Midbrain (tissue), 1 donor: ENCODE data around the gene SLC6A16.
"Not testable (repeated sequence)": the region's sequence is repeated elsewhere in the genome, so short reads cannot be mapped to it uniquely, and the experiment has no call there.

Experiments
- DNase-seq: peaks from one replicate; lab custom pipeline; 2025; lab: John Stamatoyannopoulos, UW

Gene SLC6A16

DNA sequence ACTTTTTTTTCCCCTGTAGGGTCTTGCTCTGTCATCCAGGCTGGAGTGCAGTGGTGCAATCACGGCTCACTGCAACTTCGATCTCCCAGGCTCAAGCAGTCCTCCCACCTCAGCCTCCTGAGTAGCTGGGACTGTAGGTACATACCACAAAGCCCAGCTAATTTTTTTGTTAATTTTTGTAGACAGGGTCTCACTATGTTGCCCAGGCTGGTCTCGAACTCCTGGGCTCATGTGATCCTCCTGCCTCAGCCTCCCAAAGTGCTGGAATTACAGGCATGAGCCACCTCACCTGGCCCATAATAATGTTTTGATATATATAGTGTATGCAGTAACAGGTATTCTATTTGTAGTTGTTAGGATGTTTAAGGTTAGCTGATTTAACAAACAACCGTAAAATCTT lies 6.2 kb upstream of the SLC6A16 start:
- DNase-seq, result not testable (repeated sequence)

DNA sequence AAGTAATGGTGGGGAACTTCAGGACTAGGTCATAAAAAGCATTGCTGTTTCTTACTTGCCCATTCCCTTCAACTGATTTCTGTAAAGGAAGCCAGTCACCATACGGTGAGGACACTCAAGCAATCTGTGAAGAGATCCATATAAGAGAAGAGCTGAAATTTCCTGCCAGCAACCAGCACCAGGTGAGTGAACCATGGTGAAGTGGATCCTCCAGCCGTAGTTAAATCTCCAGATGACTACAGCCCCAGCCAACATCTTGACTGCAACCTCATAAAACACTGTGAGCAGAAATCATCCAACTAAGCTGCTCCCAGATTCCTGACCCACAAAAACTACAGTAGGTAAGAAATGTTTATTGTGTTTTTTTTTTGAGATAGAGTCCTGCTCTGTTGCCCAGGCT lies 3.8 kb upstream of the SLC6A16 start:
- DNase-seq, result no peak

DNA sequence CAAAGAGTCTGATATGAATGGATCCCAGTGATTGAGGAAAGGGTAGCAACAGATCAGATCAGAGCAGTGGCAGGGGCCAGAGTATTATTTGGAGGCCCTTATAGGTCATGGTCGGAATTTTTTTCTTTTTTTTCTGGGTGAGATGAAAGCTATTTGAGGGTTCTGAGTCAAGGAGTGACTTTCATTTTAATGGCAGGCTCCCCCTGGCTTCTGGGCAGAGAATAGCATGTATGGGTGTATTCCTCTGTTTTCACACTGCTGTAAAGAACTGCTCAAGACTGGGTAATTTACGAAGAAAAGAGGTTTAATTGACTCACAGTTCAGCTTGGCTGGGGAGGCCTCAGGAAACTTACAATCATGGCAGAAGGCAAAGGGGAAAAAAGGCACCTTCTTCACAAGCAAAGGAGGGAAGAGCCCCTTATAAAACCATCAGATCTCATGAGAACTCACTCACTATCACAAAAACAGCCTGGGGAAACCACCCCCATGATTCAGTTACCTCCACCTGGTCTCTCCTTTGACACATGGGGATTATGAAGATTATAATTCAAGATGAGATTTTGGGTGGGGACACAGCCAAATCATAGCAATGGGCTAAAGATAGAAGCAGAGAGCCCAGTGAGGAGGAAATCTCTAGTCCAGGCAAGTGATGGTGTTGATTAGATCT lies 3.0 kb upstream of the SLC6A16 start:
- no peak for DNase-seq

DNA sequence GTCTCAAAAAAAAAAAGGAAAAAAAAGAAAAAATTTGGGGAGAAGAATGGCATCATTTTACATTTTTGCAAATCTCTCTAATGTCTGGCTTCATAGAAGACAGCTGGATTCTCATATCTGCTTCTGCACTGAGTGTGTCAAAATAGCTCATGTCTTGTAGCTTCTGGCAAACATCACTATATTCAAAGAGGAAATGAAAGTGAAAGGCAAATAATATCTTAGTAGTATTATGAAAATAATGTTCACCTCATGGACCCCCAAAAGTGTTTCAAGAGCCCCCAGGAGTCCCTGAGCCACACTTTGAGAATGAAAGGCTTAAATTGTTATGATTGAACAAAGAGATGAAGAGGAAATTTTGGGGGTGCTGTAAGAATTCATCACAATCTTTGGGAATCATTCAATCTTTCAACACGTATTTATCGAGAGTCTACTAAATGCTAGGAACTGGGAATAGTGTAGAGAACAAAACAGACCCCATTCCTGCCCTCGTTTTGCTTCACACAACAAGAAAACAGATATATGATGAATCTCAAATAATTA lies 1.2 kb upstream of the SLC6A16 start:
- DNase-seq, result no peak

DNA sequence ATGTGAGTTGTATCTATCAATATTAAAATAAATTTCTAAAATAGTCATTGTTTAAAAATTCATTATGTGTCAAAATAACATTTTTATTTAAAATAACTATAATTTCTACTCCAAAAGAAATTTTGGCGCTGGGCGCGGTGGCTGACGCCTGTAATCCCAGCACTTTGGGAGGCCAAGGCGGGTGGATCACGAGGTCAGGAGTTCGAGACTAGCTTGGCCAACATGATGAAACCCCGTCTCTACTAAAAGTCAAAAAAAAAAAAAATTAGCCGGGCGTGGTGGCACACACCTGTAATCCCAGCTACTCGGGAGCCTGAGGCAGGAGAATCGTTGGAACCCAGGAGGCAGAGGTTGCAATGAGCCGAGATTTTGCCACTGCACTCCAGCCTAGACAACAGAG lies 765 bp upstream of the SLC6A16 start:
- DNase-seq, result not testable (repeated sequence)

DNA sequence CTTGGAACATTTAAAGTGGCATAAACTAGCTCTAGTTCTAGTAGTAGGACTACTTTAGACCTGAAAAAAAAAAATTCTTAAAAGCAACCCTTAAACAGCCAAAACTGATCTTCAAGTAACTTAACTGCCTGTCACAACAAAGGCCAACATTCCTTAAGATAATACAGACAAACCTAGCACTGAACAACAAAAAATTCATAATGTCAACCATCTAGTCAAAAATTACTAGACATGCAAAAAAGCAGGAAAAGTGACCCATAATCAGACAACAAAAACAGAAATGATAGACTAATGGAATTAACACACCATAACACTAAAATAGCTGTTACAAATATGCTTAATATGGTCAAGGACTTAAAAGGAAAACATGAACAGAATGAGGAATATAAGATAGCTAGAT lies 6.7 kb downstream of the SLC6A16 start:
- no peak for DNase-seq

DNA sequence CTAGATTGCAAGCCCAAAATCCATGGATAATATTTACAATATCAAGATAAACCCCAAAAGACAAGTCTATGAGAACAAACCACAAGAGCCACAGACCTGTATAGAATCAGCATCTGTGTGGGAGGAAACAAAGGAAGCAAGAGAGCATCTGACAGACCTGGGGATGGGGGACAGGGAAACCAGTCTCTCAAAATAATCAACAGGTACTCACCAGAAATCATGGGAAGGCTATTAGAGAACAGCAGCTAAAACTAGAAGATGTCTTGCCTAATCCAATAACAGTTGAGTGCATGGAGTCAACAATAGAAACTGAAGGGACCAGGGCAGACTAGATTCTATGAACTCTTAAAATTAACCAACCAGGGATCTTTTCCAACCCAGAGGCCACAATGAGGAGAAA lies 8.7 kb downstream of the SLC6A16 start:
- no peak for DNase-seq

DNA sequence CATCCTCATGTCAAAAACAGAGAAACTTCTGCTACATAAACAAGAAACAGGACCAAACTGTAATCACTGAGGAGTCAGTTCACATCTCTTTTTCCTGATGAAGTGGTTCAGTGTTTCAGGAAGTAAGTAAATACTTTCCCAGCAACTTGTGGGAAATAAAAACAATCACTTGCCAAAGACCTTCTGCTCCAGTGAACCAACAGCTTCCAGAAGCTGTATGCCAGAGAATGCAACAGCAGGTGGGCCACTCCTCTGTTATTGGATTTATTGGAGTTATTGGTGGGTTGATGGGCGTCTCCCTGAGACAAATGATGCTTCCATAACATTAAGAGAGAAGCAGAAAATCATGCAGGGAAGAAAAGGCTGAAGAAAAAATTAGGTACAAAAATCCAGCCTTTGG lies 9.9 kb downstream of the SLC6A16 start:
- no peak for DNase-seq

DNA sequence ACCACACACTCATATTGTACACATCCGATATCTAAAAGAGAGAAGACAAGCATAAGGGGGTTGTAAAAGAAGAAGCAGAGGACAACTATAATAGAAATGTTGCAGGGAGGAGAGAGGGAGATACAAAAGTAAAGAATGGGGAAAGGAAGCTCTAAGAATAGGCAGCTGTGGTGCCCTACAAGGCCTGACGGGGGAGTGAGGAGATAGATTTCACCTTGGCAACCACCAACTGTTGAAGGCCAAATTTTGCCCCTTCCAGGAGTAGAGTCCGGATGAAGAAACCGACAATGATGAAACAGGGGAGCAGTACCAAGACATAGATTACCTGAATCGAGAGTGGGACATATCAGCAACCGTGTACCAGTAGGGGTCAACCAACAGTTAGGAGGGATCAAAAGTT lies 15.9 kb downstream of the SLC6A16 start:
- DNase-seq, result no peak

DNA sequence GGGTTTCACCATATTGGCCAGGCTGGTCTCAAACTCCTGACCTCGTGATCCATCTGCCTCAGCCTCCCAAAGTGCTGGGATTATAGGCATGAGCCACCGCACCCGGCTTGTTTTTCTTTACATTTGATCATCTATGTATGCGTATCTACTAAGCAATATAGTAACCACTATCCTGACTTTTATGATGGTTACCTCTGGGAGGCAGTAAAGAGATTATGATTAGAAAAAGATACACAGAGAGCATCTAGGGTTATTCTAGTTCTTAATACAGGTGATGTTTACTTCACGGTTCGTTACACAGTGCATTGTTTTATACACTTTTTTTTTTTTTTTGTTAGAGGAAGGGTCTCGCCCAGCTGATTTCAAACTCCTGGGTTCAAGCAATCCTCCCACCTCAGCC lies 18.3 kb downstream of the SLC6A16 start:
- DNase-seq, result not testable (repeated sequence)

DNA sequence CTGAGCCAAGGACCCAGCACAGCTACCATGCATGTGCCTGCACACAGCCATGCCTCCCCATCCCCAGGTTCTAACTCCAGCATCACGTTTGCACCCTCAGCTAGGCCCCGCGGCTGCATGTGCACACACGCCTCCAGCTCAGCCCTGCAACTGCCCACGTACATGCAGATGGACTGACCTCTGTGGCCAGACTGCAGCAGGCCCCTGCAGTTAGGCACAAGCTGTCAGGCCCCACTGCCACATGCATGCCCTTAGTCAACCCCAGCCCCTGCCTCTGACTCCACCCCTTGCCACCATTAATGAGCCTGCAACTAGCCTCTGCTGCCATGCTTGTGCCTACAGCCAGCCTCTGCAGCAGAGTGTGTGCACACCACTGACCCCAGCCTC lies 23.1 kb downstream of the SLC6A16 start:
- no peak for DNase-seq

DNA sequence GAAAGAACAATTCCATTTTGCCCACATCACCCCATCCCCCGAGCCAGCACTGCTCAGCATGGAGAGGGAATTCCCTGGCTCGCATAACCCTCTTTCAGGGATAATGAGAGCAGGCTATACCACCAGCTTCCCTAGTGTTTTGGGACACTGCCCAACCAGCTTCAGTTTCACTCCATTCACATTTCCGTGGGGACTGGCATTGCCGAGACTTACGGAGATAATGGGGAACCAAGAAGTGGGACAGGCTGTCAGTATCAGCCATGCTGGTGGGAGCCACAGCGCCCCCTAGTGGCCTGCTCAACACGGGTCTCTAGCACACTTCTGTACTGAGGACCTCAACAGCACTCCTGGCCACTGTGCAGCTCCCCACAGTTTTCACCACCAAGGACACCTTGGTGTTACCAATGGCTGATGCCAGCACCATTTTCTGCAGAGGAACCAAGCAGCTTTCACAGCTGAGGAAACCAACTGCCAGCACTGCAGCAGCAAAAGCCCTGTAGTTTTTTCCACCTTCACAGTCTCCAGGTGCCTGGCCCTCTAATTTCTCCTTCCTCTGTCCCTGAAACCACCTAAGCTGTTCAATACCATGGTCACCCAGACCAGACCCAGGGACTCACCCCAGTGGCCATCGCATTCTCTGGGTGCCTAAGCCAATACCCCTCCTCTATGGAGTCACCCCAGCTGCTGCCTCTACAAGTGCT lies 23.7 kb downstream of the SLC6A16 start:
- peak; percentile 40 for DNase-seq

DNA sequence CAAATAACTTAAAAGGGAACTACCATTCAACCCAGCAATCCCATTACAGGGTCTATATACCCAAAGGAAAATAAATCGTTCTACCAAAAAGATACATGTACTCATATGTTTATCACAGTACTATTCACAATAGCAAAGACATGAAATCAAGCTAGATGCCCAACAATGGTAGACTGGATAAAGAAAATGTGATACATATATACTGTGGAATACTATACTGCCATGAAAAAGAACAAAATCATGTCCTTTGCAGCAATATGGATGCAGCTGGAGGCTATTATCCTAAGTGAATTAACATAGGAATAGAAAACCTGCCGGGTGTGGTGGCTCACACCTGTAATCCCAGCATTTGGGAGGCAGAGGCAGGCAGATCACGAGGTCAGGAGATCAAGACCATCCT lies 26.3 kb downstream of the SLC6A16 start:
- not testable (repeated sequence) for DNase-seq

DNA sequence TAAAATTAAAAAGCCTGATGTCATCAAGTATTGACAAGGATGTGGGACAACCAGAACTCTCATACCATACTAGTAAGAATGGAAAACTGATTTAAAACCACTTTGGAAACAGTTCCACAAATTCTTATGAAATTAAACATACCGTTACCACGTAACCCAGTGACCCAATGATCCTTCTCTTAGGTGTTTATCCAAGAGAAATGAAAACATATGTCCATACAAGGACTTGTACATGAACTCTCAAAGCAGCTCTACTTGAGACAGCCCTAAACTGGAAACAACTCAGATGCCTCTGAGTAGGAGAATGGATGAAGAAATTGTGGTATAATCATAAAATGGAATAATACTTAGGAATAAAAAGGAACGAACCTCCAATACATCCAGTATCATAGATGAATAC lies 27.6 kb downstream of the SLC6A16 start:
- no peak for DNase-seq

DNA sequence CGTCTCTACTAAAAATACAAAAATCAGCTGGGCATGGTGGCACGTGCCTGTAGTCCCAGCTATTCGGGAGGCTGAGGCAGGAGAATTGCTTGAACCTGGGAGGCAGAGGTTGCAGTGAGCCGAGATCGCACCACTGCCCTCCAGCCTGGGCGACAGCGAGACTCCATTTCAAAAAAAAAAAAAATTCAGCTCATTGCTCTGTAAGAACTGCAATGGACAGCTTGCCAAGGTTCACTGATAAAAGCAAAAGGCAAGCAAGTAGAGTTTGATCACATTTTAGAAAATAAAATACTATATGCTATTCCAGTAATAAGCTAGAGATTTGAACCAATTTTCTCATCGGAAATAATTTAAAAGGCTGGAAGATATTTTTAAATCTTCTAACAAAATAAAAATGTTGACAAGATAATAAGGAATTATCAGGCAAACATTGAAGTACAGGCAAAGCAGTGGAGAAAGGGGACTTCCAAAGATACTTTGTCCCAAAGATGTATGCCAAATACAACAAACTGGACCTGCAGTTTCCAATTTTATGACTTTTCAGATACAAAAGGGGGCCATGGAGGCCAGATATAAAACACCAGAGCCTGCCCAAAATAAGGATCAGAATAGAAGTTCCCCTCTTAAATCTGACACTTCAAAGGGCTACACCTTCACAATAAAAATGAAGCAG lies 29.6 kb downstream of the SLC6A16 start:
- DNase-seq, result no peak

DNA sequence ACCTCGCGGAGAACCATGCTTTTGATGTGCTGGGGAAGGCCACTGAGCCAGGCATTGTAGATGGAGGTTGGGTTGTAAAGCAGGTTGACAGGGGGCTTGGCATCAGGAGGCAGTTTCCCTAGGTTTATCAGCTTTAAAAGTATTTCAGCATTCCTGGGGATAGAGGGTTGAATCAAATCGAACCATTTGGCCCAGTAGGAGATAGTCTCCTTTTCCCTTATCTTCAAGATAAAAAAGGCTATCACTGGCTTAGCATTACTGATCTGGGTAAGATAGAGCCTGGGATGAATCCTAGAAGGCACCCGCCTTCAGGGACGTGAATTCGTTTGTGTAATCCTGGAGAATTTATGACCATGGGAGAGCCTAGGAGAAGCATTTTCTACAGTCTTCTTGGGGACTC lies 30.6 kb downstream of the SLC6A16 start:
- no peak for DNase-seq

DNA sequence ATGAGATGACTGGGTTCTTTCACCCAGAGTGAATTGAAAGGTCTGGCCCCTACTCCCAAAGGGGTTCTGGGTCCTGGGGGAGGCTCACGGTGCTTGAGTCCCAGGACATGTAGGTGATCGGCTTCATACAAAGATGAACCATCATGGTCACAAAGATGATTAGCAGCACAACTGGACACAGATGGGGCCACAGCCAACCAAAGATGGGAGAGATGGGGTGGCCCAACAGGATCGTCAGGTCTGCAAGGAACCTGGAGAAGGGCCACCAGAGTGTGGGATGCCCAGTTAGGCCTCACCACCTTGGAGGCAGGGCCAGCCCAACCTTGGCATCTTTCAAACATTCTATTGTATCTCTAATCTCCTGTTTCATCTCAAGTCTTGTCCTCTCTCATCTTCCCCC lies 34.5 kb downstream of the SLC6A16 start:
- no peak for DNase-seq

DNA sequence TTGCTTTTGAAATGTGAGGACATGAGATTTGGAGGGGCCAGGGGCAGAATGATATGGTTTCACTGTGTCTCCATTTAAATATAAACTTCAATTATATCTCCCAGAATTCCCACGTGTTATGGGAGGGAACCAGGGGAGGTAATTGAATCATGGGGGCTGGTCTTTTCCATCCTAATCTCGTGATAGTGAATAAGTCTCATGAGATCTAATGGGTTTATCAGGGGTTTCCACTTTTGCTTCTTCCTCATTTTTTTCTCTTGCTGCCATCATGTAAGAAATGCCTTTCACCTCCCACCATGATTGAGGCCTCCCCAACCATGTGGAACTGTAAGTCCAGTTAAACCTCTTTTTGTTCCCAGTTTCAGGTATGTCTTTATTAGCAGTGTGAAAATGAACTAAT lies 35.7 kb downstream of the SLC6A16 start:
- not testable (repeated sequence) for DNase-seq

DNA sequence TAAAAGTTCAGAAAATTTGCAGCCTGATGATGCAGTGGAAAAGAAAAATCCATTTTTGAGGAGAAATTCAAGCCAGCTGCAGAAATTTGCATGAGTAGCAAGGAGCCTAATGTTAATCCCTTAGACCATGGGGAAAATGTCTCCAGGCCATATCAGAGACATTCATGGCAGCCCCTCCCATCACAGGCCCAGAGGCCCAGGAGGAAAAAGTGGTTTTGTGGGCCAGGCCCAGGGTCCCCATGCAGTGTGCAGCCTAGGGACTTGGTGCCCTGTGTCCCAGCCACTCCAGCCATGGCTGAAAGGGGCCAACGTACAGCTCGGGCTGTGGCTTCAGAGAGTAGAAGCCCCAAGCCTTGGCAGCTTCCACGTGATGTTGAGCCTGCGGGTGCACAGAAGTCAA lies 36.8 kb downstream of the SLC6A16 start:
- DNase-seq, result not testable (repeated sequence)

DNA sequence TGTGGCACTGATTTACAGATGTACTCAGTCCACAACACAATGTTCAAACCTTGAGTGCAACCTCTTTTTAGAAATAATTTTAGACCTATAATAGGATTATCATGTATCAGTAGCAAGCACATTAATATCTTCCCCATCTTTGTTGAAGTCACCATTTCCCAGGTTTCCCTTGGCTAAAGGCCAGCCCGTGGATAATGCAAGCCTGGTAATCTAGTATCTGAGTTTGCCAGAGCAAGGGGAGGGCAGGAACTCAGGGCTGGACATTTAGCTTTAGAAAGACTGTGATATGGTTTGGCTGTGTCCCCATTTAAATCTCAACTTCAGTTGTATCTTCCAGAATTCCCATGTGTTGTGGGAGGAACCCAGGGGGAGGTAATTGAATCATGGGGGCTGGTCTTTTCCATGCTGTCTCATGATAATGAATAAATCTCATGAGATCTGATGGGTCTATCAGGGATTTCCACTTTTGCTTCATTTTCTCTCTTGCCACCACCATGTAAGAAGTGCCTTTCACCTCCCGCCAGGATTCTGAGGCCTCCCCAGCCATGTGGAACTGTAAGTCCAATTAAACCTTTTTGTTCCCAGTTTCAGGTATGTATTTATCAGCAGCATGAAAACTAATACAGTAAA lies 37.7 kb downstream of the SLC6A16 start:
- DNase-seq, result no peak

DNA sequence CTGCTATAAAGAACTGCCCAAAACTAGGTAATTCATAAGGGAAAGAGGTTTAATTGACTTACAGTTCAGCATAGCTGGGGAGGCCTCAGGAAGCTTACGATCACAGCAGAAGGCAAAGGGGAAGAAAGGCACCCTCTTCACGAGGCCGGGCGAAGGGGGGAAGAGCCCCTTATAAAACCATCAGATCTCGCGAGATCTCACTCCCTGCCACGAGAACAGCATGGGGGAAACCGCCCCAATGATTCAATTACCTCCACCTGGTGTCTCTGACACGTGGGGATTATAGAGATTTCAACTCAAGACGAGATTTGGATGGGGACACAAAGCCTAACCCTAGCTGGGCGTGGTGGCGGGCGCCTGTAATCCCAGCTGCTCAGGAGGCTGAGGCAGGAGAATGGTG lies 42.8 kb downstream of the SLC6A16 start:
- DNase-seq, result no peak

DNA sequence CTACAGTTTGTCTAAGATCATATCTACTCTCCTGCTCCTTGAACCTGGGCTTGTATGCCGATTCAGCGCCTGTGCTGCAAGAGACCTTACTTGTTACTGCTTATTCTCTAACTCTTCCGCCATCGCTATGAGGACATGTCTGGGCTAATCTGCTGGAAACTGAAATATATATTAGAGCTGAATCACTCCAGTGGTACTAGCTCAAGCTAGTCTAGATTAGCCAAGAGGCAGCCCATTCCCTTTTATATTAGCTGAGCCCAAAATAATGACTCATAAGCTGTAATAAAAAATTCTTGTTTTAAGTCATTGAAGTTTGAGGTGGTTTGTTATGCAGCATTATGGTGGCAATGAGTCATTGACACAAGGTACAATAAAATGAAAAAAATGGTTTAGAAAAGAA lies 52.8 kb downstream of the SLC6A16 start:
- no peak for DNase-seq
